Astrocyte of the cerebellum (primary cell): Measurements from ENCODE around the gene PKN1.
A peak's percentile ranks its signal among the peaks of the same experiment; 100 is the strongest.

Experiments used
- DNase-seq: peaks from one replicate; pipeline ENCODE4 v3.0.0-alpha.2; 2011; ENCODE audit warnings: low read depth
- H3K4me3 ChIP-seq: 2 replicates; pipeline ENCODE4 v1.5.1; 2011; ENCODE audit warnings: mild to moderate bottlenecking, low read depth, low read length, moderate library complexity
- in situ Hi-C: cut with HindIII; loops from 2 replicates; pipeline ENCODE4 v1.10.0; 2017; ENCODE audit warnings: low sequenced_read_pairs
- TF ChIP-seq, protein P1 (sequence below): IDR thresholded peaks from 2 replicates; pipeline ENCODE4 v1.5.1; 2012; ENCODE audit warnings: low read length, low read depth, moderate library complexity, mild to moderate bottlenecking; ENCODE audit errors: missing control alignments

The PKN1 gene

DNA sequence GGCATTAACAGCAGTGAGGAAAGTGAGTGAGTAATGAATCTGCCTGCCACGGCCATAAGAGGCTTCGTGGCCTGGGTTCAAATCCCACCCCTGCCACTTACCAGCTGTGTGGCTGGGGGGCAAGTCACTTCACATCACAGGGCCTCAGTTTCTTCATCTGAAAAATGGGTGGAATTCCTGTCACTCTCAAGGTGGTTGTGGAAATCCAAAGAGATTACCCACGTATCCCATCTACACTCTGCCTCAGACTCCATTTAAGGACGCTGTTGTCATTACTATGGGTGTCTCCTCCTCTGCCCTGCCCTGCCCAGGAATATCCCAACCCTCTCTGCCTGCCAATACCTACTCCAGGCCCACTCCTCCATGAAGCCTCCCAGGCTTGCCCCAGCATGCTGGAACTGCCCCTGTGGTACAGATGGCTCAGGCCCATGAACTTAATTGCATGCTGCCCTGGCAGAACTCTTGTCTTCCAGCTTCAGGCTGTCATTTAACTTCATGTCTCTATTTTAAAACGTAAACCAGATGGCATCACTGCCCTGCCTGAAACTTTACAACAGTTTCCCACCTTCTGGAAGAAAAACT, 59.7 kb downstream of the PKN1 start:
- TF ChIP-seq, protein P1, sequence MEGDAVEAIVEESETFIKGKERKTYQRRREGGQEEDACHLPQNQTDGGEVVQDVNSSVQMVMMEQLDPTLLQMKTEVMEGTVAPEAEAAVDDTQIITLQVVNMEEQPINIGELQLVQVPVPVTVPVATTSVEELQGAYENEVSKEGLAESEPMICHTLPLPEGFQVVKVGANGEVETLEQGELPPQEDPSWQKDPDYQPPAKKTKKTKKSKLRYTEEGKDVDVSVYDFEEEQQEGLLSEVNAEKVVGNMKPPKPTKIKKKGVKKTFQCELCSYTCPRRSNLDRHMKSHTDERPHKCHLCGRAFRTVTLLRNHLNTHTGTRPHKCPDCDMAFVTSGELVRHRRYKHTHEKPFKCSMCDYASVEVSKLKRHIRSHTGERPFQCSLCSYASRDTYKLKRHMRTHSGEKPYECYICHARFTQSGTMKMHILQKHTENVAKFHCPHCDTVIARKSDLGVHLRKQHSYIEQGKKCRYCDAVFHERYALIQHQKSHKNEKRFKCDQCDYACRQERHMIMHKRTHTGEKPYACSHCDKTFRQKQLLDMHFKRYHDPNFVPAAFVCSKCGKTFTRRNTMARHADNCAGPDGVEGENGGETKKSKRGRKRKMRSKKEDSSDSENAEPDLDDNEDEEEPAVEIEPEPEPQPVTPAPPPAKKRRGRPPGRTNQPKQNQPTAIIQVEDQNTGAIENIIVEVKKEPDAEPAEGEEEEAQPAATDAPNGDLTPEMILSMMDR = no peak
- no peak for DNase-seq
- in situ Hi-C loops = no loop called here
- H3K4me3 ChIP-seq = no peak overlapping the region

DNA sequence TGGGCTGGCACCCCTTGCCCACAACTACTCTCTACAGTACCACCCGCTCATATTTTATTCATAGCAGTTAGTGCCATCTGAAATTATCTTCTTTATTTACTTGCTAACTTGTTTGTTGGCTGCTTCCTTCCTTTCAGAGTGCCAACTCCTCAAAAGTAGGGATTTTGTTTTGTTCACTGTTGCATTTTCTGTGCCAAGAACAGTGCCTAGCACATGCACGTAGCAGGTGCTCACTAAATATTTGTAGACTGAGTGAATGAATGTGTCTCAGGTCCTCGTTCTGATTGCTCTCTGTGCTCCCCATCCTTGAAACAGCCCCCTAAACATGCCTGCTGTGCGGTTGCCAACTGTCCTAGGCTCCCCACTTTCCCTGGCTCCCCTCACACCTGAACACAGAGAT, 61.3 kb downstream of the PKN1 start:
- H3K4me3 ChIP-seq = peak overlapping the region; percentile 66
- no peak for DNase-seq
- in situ Hi-C loops = no loop called here
- TF ChIP-seq, protein P1 = no peak

GRCh38 chr19:14494910-14495671, 62.0 kb downstream of the PKN1 start:
- peak overlapping the region; percentile 66 for H3K4me3 ChIP-seq
- in situ Hi-C loops = no loop called here
- no peak for DNase-seq
- TF ChIP-seq, protein P1 = no peak

- TF ChIP-seq, protein P1 = no peak
- peak overlapping the region; percentile 66 for H3K4me3 ChIP-seq
- no peak for DNase-seq
- in situ Hi-C loops = no loop called here
Observed at GRCh38 chr19:14495672-14496028, 62.5 kb downstream of the PKN1 start.

DNA sequence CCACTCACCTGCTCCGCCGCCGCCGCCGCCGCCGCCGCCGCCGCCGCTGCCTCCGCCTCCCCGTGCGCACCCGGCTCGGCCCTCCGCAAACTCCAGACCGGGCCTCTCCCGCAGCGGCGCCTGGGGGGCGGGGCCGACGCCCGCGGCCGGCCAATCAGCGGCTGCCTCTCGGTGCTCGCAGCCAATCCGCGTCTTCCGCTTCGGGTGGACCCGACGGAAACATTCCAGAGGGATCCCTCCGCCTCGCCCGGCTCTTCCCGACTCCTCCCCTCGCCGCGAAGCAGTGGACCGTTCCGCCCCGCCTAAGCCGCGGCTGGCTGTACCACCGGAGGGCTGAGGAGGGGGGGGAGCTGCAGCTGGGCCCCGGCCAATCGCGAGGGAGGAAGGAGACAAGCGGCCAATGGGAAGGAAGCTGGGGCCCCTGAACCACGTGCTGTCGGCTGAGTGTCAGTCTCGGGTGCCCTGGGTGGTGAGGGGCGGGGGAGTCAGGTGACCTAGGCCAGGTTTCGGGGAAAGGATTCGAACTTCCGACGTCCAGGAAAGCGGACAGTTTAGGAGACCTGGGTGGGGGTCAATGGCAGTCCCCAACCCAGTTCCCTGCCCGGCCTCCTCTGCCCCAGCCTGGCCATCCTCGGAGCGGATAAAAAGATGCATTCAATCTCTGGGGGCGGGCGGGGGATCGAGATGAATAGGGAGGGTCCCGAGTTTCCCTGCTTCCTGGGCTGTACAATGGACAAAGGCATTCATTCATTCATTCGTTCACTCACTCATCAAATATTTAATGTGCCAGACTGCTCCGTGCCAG, 63.1 kb downstream of the PKN1 start, which contains the start of gene GIPC1:
Gene GIPC1, minus strand, starts transcription at position 99 of the 805 bp plus-strand sequence. CDS start 13,151 bp downstream, outside the sequence.
- TF ChIP-seq, protein P1 = no peak
- DNase-seq = peak; percentile 96
- H3K4me3 ChIP-seq = peak within 1 kb of the TSS; percentile 66
- in situ Hi-C loops = no loop called here

DNA sequence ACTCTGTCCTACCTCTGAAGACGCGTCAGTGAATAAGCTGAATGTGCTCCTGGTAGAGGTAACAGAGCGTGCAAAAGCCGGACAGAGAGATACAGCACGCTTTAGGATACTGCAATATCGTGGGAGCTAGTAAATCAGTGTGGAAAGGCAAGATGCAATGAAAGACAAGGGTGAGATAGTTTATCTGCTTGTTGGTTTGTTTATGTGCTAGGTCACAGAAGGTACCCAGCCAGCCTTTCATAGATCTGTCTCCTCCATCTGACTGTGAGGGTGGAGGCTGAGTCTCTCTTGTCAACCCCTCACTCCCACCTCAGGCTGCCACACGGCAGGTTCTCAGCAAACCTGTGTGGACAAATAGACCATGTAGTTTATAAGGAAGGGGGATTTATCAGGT, 63.7 kb downstream of the PKN1 start:
- H3K4me3 ChIP-seq = peak overlapping the region; percentile 34
- DNase-seq = no peak
- in situ Hi-C loops = no loop called here
- TF ChIP-seq, protein P1 = no peak
